Lung microvascular endothelial cell (primary cell): ENCODE results near the gene CCNF. TPM values are rescaled to one million over a fixed set of nuclear protein-coding genes. Genes with fewer than 3 reads are reported as not detected.
"Not testable (repeated sequence)": the region's sequence is repeated elsewhere in the genome, so short reads cannot be mapped to it uniquely, and the experiment has no call there.

Source experiments
- DNase-seq, 2 donors: peaks; one replicate each; pipeline versions ENCODE4 v3.0.0 to v3.0.0-alpha.2; 2010; ENCODE audit warnings: low read depth in 2 of 2
- total RNA-seq: library from RNA; depleted of rRNA; stranded (reverse); fragments of >200 nt; gene quantifications from 2 replicates; pipeline ENCODE4 v1.2.1, GENCODE V29; 2014

The CCNF gene
- total RNA-seq, 1 donor from 2014 or later: 7.7 TPM

DNA sequence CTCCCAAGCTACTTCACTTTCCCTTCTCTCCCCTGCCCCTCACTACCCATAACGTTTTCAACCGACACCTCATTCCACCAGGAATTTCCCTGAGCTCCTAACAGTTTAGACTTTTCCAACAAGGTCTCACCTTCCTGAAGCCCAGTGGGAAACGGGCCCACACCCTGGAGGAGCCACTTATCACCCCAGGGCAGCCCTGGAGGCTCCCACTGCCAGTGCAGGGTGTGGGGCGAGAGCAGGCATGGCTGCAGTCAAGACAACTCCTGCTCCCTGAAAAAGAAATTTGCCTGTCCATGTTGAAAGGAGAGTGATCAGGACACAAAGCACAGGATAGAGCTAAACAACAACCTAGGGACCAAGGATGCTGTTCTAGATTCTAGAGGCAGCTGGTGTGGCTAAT lies 1.7 kb upstream of the CCNF start:
- DNase-seq: no peak

GRCh38 chr16:2428051-2428783 lies 1.0 kb upstream of the CCNF start:
- DNase-seq: peak; percentile 33 to 37

DNA sequence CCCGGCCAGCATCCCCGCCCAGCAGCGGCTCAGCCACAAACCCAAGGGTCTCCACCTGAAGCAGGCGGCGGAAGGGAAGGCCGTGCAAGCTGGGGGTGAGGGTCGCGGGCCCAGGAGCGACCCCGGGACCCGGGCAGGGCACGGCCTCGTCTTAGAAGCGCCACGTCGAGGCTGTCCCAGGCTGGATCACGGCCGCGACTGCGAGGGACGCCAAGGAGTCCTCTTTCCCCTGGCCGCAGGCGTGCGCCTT lies 538 bp upstream of the CCNF start:
- no peak for DNase-seq

- DNase-seq: peak; percentile 24 to 46
These were observed 770 bp downstream of the CCNF start for GRCh38 chr16:2429771-2430663.

DNA sequence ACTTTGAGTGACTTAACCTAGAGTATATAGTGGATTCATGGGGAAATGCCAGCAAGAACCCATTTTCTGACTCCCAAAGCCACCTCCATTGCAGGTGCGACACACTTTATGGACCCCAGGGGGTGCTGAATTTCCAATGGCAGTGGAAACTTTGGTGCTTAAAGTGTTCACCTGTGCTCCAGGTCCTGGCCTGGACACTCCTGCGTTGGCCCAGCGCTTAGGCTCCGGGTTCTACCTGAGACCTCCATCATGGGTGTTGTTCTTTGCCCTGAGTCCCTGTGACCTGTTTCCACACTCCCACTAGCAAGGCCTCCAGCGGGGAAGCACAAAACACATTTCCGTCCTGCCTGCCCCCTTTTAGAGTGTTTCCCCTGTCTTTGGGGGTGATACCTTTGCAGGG lies 3.0 kb downstream of the CCNF start:
- peak in 1 of 2 donors; percentile 28 for DNase-seq

- peak; percentile 71 to 73 for DNase-seq
These were observed 3.7 kb downstream of the CCNF start for GRCh38 chr16:2432801-2433505.

- not testable (repeated sequence) for DNase-seq
These were observed 6.0 kb downstream of the CCNF start for GRCh38 chr16:2435236-2435635.

DNA sequence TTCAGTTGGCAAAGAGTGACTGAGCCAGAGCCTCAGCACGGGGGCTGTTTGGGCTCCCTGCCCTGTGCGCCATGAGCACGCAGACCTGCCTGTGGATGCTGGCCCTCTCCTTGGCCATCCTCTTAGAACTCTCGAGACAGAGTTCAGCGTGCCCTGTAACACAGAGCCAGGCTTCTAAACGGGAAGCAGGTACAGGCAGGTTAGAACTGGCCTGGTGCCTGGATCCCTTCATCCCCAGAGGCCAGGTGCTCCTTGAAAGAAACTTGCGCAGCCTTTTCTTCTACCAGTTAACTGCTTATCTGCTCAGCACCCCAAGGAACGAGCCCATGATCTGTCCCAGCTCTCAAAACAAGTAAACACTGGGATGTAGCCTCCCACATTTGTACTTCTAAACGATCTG lies 6.9 kb downstream of the CCNF start:
- DNase-seq: no peak

DNA sequence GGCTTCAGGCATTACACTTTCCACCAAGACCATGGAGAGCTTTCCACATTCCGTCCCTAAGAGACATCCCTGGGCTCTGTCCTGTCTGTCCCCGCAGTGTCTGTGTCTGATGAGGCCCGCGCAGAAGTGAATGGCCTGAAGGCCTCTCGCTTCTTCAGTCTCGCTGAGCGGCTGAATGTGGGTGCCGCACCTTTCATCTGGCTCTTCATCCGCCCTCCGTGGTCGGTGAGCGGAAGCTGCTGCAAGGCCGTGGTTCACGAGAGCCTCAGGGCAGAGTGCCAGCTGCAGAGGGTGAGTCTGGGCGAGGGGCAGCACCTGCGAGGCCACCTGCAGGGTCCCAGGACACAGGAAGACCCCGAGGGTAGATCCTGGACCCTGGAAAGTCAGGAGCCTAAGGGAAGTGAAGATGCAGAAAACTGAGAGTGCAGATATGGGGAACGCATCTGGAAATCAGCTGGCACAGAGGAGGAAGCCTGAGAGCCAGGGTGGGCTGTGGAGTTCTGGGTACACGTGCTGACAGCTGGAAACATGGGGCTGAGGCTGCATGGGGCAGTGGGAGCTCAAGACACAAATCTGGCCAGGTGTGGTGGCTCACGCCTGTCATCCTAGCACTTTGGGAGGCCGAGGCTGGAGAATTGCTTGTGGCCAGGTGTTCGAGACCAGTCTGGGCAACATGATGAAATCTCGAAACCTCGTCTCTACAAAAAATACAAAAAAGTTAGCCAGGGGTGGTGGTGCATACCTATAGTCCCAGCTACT lies 8.0 kb downstream of the CCNF start:
- no peak for DNase-seq

DNA sequence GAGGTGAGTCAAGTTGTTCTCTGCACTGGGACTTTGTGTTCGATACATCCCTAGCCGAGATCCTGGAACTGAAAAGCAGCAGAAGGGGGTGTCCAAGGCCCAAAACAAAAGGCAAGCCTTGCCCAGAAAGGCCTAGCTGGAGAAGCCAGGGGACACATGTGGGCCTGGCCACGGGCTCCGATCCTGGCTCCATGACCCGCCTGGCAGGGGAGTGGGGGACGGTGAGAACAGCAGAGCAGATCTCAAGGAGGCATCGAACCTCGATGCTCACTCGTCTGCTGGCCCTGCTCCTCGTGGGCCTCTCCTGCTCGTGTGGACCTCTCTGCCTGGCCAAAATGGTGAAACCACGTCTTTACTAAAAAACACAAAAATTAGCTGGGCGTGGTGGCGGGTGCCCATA lies 8.9 kb downstream of the CCNF start:
- no peak for DNase-seq

- no peak for DNase-seq
These were observed 10.4 kb downstream of the CCNF start for GRCh38 chr16:2439598-2439997.

- not testable (repeated sequence) for DNase-seq
These were observed 12.0 kb downstream of the CCNF start for GRCh38 chr16:2441143-2441804.

GRCh38 chr16:2443555-2443954 lies 14.3 kb downstream of the CCNF start:
- no peak for DNase-seq

- DNase-seq: no peak
These were observed 18.8 kb downstream of the CCNF start for GRCh38 chr16:2447920-2448583.

- no peak for DNase-seq
These were observed 19.9 kb downstream of the CCNF start for GRCh38 chr16:2449118-2449517.

DNA sequence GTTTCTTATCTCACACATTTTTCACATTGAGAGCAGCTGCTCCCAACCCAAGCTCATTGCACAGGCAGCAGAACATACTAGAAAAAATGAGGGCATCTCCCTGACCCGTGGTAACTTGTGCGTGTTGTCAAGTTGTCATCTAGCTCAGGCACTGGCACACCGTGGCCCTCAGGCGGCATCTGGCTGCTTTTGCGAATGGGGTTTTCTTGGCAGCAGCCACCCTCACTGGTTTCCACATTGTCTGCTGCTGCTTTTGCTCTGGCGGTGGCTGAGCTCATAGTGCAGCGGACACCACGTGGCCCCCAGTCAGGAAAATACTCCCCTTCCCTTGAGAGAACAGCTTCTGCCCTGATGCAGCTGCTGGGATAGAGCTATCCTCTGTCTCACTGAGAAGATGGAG lies 21.3 kb downstream of the CCNF start:
- no peak for DNase-seq

DNA sequence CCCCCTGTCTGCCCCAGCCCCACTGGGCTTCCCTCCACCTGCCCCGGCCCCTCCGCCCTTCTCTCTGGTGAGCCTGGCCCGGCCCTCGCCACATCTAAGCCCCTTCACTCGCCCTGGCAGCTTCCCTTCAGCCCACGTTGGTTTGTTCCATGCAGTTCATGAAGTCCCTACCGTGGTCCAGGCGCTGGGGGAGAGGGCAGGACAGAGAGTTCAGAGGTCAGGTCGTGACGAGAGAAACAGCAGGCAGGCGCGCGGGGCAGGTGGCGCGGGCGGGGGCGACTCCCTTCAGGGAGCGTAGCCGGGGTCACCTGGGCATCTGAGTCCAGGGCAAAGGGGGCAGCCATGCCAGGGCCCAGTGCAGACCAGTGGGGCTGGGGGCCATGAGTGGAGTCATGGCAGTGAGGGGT lies 21.7 kb downstream of the CCNF start:
- no peak for DNase-seq

DNA sequence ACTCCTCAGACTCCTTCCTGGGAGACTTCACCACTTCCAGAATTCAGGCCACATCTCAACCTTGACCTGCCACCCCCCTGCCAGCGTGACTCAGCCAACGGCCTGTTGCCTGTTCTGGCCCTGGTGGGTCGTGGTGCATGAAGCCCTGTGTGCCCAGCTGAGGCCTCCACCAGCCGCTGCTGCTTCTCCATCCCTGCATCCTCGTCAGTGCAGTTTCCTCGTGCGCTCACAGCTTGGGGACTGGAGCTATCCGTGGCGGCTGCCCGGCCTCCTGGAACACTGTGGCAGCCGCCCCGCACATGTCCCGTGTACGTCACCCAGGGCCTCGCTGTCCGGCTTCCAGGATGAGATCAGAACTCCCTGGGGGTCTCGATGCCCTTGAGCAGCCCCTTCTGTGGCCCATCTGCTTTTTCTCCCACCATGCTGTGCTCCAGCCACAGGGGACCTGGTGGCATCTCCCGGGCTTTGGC lies 22.6 kb downstream of the CCNF start:
- no peak for DNase-seq

DNA sequence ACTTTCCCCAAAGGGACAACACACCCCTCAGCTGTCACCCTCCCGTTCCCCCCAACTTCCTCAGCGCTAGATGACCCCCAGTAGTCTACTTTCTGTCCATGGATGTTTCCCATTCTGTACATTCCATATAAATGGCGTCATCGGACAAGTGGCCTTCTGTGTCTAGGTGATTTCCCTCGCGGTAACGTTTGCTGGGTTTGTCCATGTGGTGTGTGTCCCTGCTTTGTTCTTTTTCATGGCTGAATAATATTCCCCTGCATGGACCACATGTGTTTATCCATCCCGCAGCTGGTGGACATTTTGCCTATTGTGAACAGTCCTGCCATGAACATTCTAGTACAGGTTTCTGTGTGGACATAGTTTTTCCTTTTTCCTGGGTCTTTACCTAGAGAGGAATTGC lies 23.4 kb downstream of the CCNF start:
- DNase-seq: no peak

DNA sequence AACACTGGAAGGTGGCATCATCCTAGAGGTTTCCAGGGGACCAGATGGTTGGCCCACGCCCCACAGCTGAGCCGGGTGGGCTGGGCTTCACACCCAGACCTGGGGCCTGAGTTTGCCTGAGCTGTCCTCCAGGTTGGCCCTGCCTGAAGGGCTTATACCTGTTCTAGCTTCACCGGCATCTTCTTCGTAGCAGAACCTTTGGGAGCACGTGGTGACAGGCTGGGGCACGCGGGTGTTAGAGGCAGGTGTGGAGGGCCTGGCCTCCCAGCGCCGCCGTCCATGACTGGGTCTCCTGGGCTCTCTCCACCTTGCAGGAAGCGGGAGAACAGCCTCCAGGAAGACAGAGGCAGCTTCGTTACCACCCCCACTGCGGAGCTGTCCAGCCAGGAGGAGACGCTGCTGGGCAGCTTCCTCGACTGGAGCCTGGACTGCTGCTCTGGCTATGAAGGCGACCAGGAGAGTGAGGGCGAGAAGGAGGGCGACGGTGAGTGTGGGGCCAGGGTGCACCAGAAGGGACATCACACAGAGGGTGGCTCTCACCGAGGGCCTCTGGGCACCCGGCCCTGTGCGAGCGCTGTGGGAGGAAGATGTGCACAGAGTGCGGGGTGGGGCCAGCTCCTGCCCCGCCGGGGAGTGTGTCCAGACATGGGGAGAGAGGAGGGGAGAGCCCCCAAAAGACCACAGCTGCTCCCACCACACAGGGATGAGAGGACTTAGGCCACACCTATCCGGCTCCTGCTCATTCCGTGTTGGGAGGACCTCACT lies 26.0 kb downstream of the CCNF start:
- DNase-seq: no peak
